Measurements from ENCODE around the gene CEP250.

- TF ChIP-seq, protein P1, sequence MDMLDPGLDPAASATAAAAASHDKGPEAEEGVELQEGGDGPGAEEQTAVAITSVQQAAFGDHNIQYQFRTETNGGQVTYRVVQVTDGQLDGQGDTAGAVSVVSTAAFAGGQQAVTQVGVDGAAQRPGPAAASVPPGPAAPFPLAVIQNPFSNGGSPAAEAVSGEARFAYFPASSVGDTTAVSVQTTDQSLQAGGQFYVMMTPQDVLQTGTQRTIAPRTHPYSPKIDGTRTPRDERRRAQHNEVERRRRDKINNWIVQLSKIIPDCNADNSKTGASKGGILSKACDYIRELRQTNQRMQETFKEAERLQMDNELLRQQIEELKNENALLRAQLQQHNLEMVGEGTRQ (IDR thresholded peaks at IDR 0.05; ENCODE audit: low read depth, low read length), result no peak
- TF ChIP-seq CEBPB (IDR thresholded peaks at IDR 0.05; ENCODE audit: low read depth, low read length) (no peak), BHLHE40 (IDR thresholded peaks at IDR 0.05; ENCODE audit: low read depth, low read length) (no peak), RAD21 (IDR thresholded peaks at IDR 0.05; ENCODE audit: low read length) (no peak), CHD1 (IDR thresholded peaks at IDR 0.05; ENCODE audit: low read depth, low read length) (no peak), SMC3 (IDR thresholded peaks at IDR 0.05; ENCODE audit: low read depth, low read length) (no peak), NFE2L2 (IDR thresholded peaks at IDR 0.05; ENCODE audit: low read depth, low read length) (no peak), MAZ (IDR thresholded peaks at IDR 0.05; ENCODE audit: borderline replicate concordance, low read depth, low read length) (no peak), POLR2A (IDR thresholded peaks at IDR 0.05; ENCODE audit: low read depth, low read length) (no peak)
- TF ChIP-seq, protein P2, sequence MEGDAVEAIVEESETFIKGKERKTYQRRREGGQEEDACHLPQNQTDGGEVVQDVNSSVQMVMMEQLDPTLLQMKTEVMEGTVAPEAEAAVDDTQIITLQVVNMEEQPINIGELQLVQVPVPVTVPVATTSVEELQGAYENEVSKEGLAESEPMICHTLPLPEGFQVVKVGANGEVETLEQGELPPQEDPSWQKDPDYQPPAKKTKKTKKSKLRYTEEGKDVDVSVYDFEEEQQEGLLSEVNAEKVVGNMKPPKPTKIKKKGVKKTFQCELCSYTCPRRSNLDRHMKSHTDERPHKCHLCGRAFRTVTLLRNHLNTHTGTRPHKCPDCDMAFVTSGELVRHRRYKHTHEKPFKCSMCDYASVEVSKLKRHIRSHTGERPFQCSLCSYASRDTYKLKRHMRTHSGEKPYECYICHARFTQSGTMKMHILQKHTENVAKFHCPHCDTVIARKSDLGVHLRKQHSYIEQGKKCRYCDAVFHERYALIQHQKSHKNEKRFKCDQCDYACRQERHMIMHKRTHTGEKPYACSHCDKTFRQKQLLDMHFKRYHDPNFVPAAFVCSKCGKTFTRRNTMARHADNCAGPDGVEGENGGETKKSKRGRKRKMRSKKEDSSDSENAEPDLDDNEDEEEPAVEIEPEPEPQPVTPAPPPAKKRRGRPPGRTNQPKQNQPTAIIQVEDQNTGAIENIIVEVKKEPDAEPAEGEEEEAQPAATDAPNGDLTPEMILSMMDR (conservative IDR thresholded peaks at IDR 0.05; ENCODE audit: low read depth, low read length), result no peak
Measured at GRCh38 chr20:35556871-35557270, 101.5 kb downstream of the CEP250 start.
